H1 (cell line): ENCODE data around the gene THEM5. TPM values are rescaled to one million over a fixed set of nuclear protein-coding genes. Genes with fewer than 3 reads are reported as not detected.

Source experiments
- CTCF ChIA-PET: fragments of 300-600 bp; sonication (Branson Sonifier 250); formaldehyde crosslinking; loops from one replicate; lab custom pipeline; 2021; ENCODE audit not compliant: partially characterized antibody; lab: Charles Lee
- POLR2A ChIA-PET: fragments of 300-600 bp; sonication (Branson Sonifier 250); formaldehyde crosslinking; loops from one replicate; lab custom pipeline; 2021; ENCODE audit warnings: inconsistent platforms; ENCODE audit not compliant: partially characterized antibody; lab: Charles Lee
- DNase-seq, 2 experiments: peaks; one replicate each; pipeline versions ENCODE4 v3.0.0 to v3.0.0-alpha.2; 2010 to 2022; ENCODE audit warnings: low spot score in 2 of 2, low read depth in 1 of 2, mixed read lengths in 1 of 2
- FAIRE-seq: peaks from 2 replicates; lab custom pipeline; 2011; peaks lifted over from hg19 to GRCh38; lab: Jason Lieb, UNC
- H2AFZ ChIP-seq: 2 replicates; pipeline ENCODE4 v1.8.1; 2012; ENCODE audit warnings: low read length, inconsistent platforms
- H2AK5ac ChIP-seq: 2 replicates; pipeline ENCODE4 v1.6.1; 2013; ENCODE audit warnings: low read depth, low read length
- H2BK120ac ChIP-seq: replicated peaks from 2 replicates; pipeline ENCODE3; 2013; ENCODE audit warnings: low read depth, low read length, inconsistent platforms
- H2BK12ac ChIP-seq: 2 replicates; pipeline ENCODE4 v1.6.1; 2013; ENCODE audit warnings: low read depth, low read length
- H2BK15ac ChIP-seq: 2 replicates; pipeline ENCODE4 v1.6.1; 2013; ENCODE audit warnings: low read length
- H2BK20ac ChIP-seq: 2 replicates; pipeline ENCODE4 v1.6.1; 2013; ENCODE audit warnings: low read length
- H2BK5ac ChIP-seq: 2 replicates; pipeline ENCODE4 v1.6.1; 2013; ENCODE audit warnings: low read depth, low read length
- H3K14ac ChIP-seq: 2 replicates; pipeline ENCODE4 v1.6.1; 2013; ENCODE audit warnings: inconsistent platforms; ENCODE audit not compliant: insufficient read length
- H3K18ac ChIP-seq: 2 replicates; pipeline ENCODE4 v1.6.1; 2013; ENCODE audit warnings: low read length; ENCODE audit errors: extremely low read depth
- H3K23ac ChIP-seq: 2 replicates; pipeline ENCODE4 v1.6.1; 2013; ENCODE audit warnings: inconsistent platforms; ENCODE audit not compliant: insufficient read length
- H3K23me2 ChIP-seq: 2 replicates; pipeline ENCODE4 v1.6.1; 2013; ENCODE audit warnings: low read depth, low read length
- H3K27ac ChIP-seq: 2 replicates; pipeline ENCODE4 v1.6.1; 2011; ENCODE audit warnings: low read depth, low read length, inconsistent platforms
- H3K27me3 ChIP-seq, 4 experiments: replicated peaks in 1 of 4; 1 replicate in 1 of 4; 2 replicates in 3 of 4; pipeline versions ENCODE4 v1.6.1 to v1.8.1; 2011 to 2013; ENCODE audit warnings: low read length in 3 of 4, mild to moderate bottlenecking in 3 of 4, inconsistent platforms in 2 of 4, mixed read lengths in 2 of 4, moderate library complexity in 1 of 4; ENCODE audit not compliant: control insufficient read depth in 3 of 4, insufficient read depth in 3 of 4; ENCODE audit errors: extremely low read depth in 1 of 4
- H3K36me3 ChIP-seq, 4 experiments: 2 replicates each; pipeline versions ENCODE4 v1.6.1 to v1.8.1; 2011 to 2013; ENCODE audit warnings: mild to moderate bottlenecking in 4 of 4, low read length in 3 of 4, moderate library complexity in 2 of 4, control low read depth in 1 of 4, inconsistent platforms in 1 of 4; ENCODE audit not compliant: insufficient read depth in 4 of 4, control insufficient read depth in 2 of 4
- H3K4ac ChIP-seq: replicated peaks from 2 replicates; pipeline ENCODE3; 2013; ENCODE audit warnings: low read length, low read depth, mixed read lengths, inconsistent platforms; ENCODE audit not compliant: insufficient read length
- H3K4me1 ChIP-seq, 4 experiments: replicated peaks in 1 of 4; 1 replicate in 1 of 4; 2 replicates in 3 of 4; pipeline versions ENCODE4 v1.6.1 to v1.8.1; 2011 to 2013; ENCODE audit warnings: low read length in 3 of 4, inconsistent platforms in 2 of 4, mixed read lengths in 1 of 4; ENCODE audit not compliant: insufficient read depth in 4 of 4, control insufficient read depth in 3 of 4
- H3K4me2 ChIP-seq, 2 experiments: 2 replicates each; pipeline versions ENCODE4 v1.6.1 to v1.8.1; 2011 to 2013; ENCODE audit warnings: low read depth in 2 of 2, low read length in 2 of 2, control low read depth in 1 of 2, inconsistent platforms in 1 of 2, mild to moderate bottlenecking in 1 of 2; ENCODE audit not compliant: insufficient read depth in 1 of 2
- H3K4me3 ChIP-seq, 4 experiments: fragments of 200-600, 300-600 bp in 1 of 4; sonication (generic), shearing (Covaris generic), sonication (Bioruptor Twin) in 1 of 4; 2 replicates each; pipeline versions ENCODE4 v1.5.1 to v1.8.1; 2011 to 2016; ENCODE audit warnings: low read length in 4 of 4, low read depth in 3 of 4, control low read depth in 2 of 4, inconsistent platforms in 2 of 4, mild to moderate bottlenecking in 2 of 4, mixed read lengths in 1 of 4, moderate library complexity in 1 of 4; ENCODE audit not compliant: insufficient read depth in 2 of 4; ENCODE audit errors: extremely low read depth in 1 of 4
- H3K56ac ChIP-seq: replicated peaks from 2 replicates; pipeline ENCODE3; 2013; ENCODE audit warnings: low read depth, mild to moderate bottlenecking, mixed read lengths, low read length, inconsistent platforms; ENCODE audit not compliant: insufficient read length
- H3K79me1 ChIP-seq: 2 replicates; pipeline ENCODE4 v1.6.1; 2013; ENCODE audit warnings: low read depth, low read length, control low read depth
- H3K79me2 ChIP-seq, 2 experiments: 2 replicates each; pipeline versions ENCODE4 v1.6.1 to v1.8.1; 2012 to 2013; ENCODE audit warnings: low read length in 2 of 2, mild to moderate bottlenecking in 2 of 2, inconsistent platforms in 1 of 2; ENCODE audit not compliant: insufficient read depth in 2 of 2, control insufficient read depth in 1 of 2
- H3K9ac ChIP-seq, 4 experiments: replicated peaks in 1 of 4; 1 replicate in 1 of 4; 2 replicates in 3 of 4; pipeline versions ENCODE4 v1.6.1 to v1.8.1; 2011 to 2013; ENCODE audit warnings: low read depth in 3 of 4, low read length in 3 of 4, control low read depth in 2 of 4, mild to moderate bottlenecking in 2 of 4, moderate library complexity in 2 of 4, inconsistent platforms in 1 of 4; ENCODE audit errors: extremely low read depth in 1 of 4
- H3K9me3 ChIP-seq, 2 experiments: 2 replicates each; pipeline versions ENCODE4 v1.6.1 to v1.8.1; 2012 to 2013; ENCODE audit warnings: mild to moderate bottlenecking in 2 of 2, moderate library complexity in 2 of 2, control low read depth in 1 of 2, inconsistent platforms in 1 of 2, low read depth in 1 of 2, low read length in 1 of 2, mixed read lengths in 1 of 2; ENCODE audit not compliant: insufficient read depth in 2 of 2
- H4K20me1 ChIP-seq, 2 experiments: replicated peaks in 1 of 2; 2 replicates each; pipeline versions ENCODE3 to v1.8.1; 2011 to 2013; ENCODE audit warnings: inconsistent platforms in 2 of 2, low read length in 2 of 2, mild to moderate bottlenecking in 1 of 2; ENCODE audit not compliant: insufficient read depth in 2 of 2, control insufficient read depth in 1 of 2
- H4K5ac ChIP-seq: 2 replicates; pipeline ENCODE4 v1.6.1; 2013; ENCODE audit warnings: low read length, low read depth, mixed read lengths, inconsistent platforms; ENCODE audit not compliant: insufficient read length
- H4K8ac ChIP-seq: 2 replicates; pipeline ENCODE4 v1.8.0; 2013; ENCODE audit warnings: mild to moderate bottlenecking, moderate library complexity, low read length, inconsistent platforms; ENCODE audit not compliant: insufficient read depth; ENCODE audit errors: extremely low read depth
- H4K91ac ChIP-seq: replicated peaks from 2 replicates; pipeline ENCODE3; 2013; ENCODE audit warnings: low read length, mixed read lengths, inconsistent platforms; ENCODE audit not compliant: insufficient read length
- ASH2L ChIP-seq: fragments of 200-600, 300-600 bp; sonication (generic); IDR thresholded peaks from one replicate; pipeline ENCODE4 v1.7.1; 2017; ENCODE audit warnings: low read length
- ATF2 ChIP-seq: IDR thresholded peaks from 2 replicates; pipeline ENCODE4 v1.6.1; 2012; ENCODE audit warnings: low read length, inconsistent platforms
- BCL11A ChIP-seq, 2 experiments: IDR thresholded peaks; one replicate each; pipeline ENCODE4 v1.6.1; 2011; ENCODE audit warnings: low read depth in 2 of 2, low read length in 2 of 2, mild to moderate bottlenecking in 2 of 2
- CHD1 ChIP-seq: IDR thresholded peaks from 2 replicates; pipeline ENCODE4 v1.6.1; 2012; ENCODE audit warnings: low read depth, low read length, improper control_type of control experiment
- GABPA ChIP-seq: IDR thresholded peaks from 2 replicates; pipeline ENCODE4 v1.6.1; 2011; ENCODE audit warnings: mild to moderate bottlenecking, low read length, moderate library complexity, borderline replicate concordance; ENCODE audit not compliant: insufficient read depth
- HDAC2 ChIP-seq, 2 experiments: fragments of 300-600 bp in 1 of 2; sonication (generic) in 1 of 2; IDR thresholded peaks; 2 replicates each; pipeline ENCODE4 v1.6.1; 2011 to 2012; ENCODE audit warnings: low read depth in 2 of 2, low read length in 2 of 2, mild to moderate bottlenecking in 2 of 2, moderate library complexity in 2 of 2, borderline replicate concordance in 1 of 2, inconsistent platforms in 1 of 2
- KDM1A ChIP-seq: fragments of 200-600, 300-600 bp; sonication (generic); IDR thresholded peaks from 2 replicates; pipeline ENCODE4 v1.7.1; 2016; ENCODE audit warnings: mild to moderate bottlenecking, low read length, borderline replicate concordance
- MAFK ChIP-seq: IDR thresholded peaks from 2 replicates; pipeline ENCODE4 v1.6.1; 2012; ENCODE audit warnings: low read depth, mild to moderate bottlenecking, improper control_type of control experiment, low read length
- NANOG ChIP-seq: IDR thresholded peaks from 2 replicates; pipeline ENCODE4 v1.6.1; 2011; ENCODE audit warnings: low read length, low read depth, mild to moderate bottlenecking, inconsistent platforms; ENCODE audit not compliant: insufficient read depth, poor library complexity, severe bottlenecking
- SIRT6 ChIP-seq: IDR thresholded peaks from one replicate; pipeline ENCODE4 v1.7.1; 2012; ENCODE audit warnings: low read length, inconsistent platforms
- TEAD4 ChIP-seq: IDR thresholded peaks from 2 replicates; pipeline ENCODE4 v1.6.1; 2012; ENCODE audit warnings: low read depth, low read length, inconsistent platforms, mixed read lengths
- YY1 ChIP-seq: IDR thresholded peaks from 2 replicates; pipeline ENCODE4 v1.6.1; 2011; ENCODE audit warnings: low read depth, mild to moderate bottlenecking, low read length
- ZNF274 ChIP-seq: IDR thresholded peaks from 2 replicates; pipeline ENCODE4 v1.7.0; 2012; ENCODE audit warnings: low read length, borderline replicate concordance; ENCODE audit errors: extremely low read depth
- WGBS, 2 experiments: shearing (Covaris generic) in 1 of 2; methylation state at CpG; one replicate each; pipeline versions ENCODE4 v1.1.6 to v1.1.7; 2013 to 2015; ENCODE audit warnings: low lambda C conversion rate in 2 of 2, mixed read lengths in 2 of 2, inconsistent platforms in 1 of 2, low coverage in 1 of 2, missing lambda C conversion rate in 1 of 2; ENCODE audit not compliant: insufficient replicate concordance in 2 of 2, insufficient coverage in 1 of 2, insufficient read length in 1 of 2; ENCODE audit errors: extremely low coverage in 1 of 2, missing lambda C conversion rate in 1 of 2; 5-methylcytosine and 5-hydroxymethylcytosine counted together
- polyA plus RNA-seq, 7 experiments: library from polyadenylated mRNA; depleted of rRNA in 3 of 7; stranded (reverse) in 5 of 7; unstranded in 2 of 7; fragments of >200 nt in 5 of 7; fragments of 200-250 nt in 2 of 7; gene quantifications; 1 replicate in 5 of 7; 2 replicates in 1 of 7; 4 replicates in 1 of 7; pipeline versions ENCODE4 v1.2.1 to v1.2.3, GENCODE V29; 2011 to 2013; ENCODE audit warnings: missing spikeins in 2 of 7, mixed read lengths in 2 of 7
- total RNA-seq: library from RNA; stranded (reverse); fragmentation: NEBNext Ultra II Directional; extraction: Animal tissue kit (Norgen Biotek cat#: 25700); gene quantifications from 2 replicates; pipeline ENCODE4 v1.2.1, GENCODE V29; 2021

The THEM5 gene
- total and polyA plus RNA-seq, 2 of the 8 experiments (the other 6 are each of a cell fraction or from before 2014, with no cell fraction given) = not detected

GRCh38 chr1:151892190-151892589 is 38.7 kb upstream of the THEM5 start:
- no peak overlapping the region for H2BK12ac ChIP-seq
- no peak overlapping the region for H2AK5ac ChIP-seq
- no peak overlapping the region for H3K18ac ChIP-seq
- H2BK5ac ChIP-seq = no peak overlapping the region
- no peak overlapping the region for H2BK120ac ChIP-seq
- no peak overlapping the region for H2BK15ac ChIP-seq
- H3K14ac ChIP-seq = no peak overlapping the region
- no peaks in the 10 kb centered on the region for H3K23me2 ChIP-seq
- H3K9me3 ChIP-seq = no peaks in the 10 kb centered on the region
- no peak overlapping the region for H4K91ac ChIP-seq
- no peak overlapping the region for H3K27ac ChIP-seq
- H4K20me1 ChIP-seq = peaks cover 0 to 2% of the 10 kb centered on the region in 2 experiments
- no peaks in the 10 kb centered on the region; the same call in 1 of the 2 replicates for H3K79me1 ChIP-seq
- no peak overlapping the region for H3K9ac ChIP-seq
- CTCF ChIA-PET = interaction anchor here (0.6 to 1.7 kb wide), 5 partner anchors 9 to 109 kb away, joined by 3 to 6 read pairs (median 3); no protein-coding TSS in a partner anchor
- H4K5ac ChIP-seq = no peak overlapping the region
- H3K36me3 ChIP-seq = peaks cover 0 to 7% (median 1%) of the 10 kb centered on the region in 4 experiments; a peak in 5 of 8 replicates
- no peak overlapping the region for H3K56ac ChIP-seq
- FAIRE-seq (no peak), DNase-seq (no peak)
- no peaks in the 10 kb centered on the region for H3K79me2 ChIP-seq
- H4K8ac ChIP-seq = no peak overlapping the region
- POLR2A ChIA-PET = no interaction called here
- H3K4ac ChIP-seq = no peak overlapping the region
- no peak overlapping the region for H2AFZ ChIP-seq
- H3K4me2 ChIP-seq = no peak overlapping the region
- H3K4me1 ChIP-seq = no peaks in the 10 kb centered on the region
- no peak overlapping the region for H3K23ac ChIP-seq
- H2BK20ac ChIP-seq = no peak overlapping the region
- no peak overlapping the region for H3K4me3 ChIP-seq
- 90% methylated on average over 2 of the region's 2 CpGs; no CpG with 5 or more reads in 1 of the 2 experiments for WGBS, 2 experiments
- H3K27me3 ChIP-seq = no peaks in the 10 kb centered on the region
- no peak for TF ChIP-seq ASH2L
- no peak for TF ChIP-seq TEAD4
- no peak for TF ChIP-seq MAFK
- no peak for TF ChIP-seq YY1
- TF ChIP-seq SIRT6 = no peak
- TF ChIP-seq ZNF274 = no peak
- no peak for TF ChIP-seq HDAC2 (IDR thresholded peaks at IDR 0.05; ENCODE audit: borderline replicate concordance in 1 of 2, low read depth in 2 of 2, low read length in 2 of 2)
- TF ChIP-seq GABPA = no peak
- TF ChIP-seq KDM1A = no peak
- no peak for TF ChIP-seq ATF2
- TF ChIP-seq BCL11A (IDR thresholded peaks at IDR 0.05; ENCODE audit: low read depth in 2 of 2, low read length in 2 of 2) = no peak
- no peak for TF ChIP-seq CHD1
- TF ChIP-seq NANOG = no peak
